Natural killer cell (primary cell): ENCODE measurements around the gene FAM98C. TPM values are rescaled to one million over a fixed set of nuclear protein-coding genes. Genes with fewer than 3 reads are reported as not detected.

Experiments used
- ATAC-seq, 3 donors: fragments of 150-1000 bp in 2 of 3; fragments of 200-7000 bp in 1 of 3; cut with Tn5 transposase; 1 replicate in 1 of 3; 2 replicates in 2 of 3; pipeline ENCODE4 v1.10.0; 2021; ENCODE audit warnings: mild to moderate bottlenecking in 2 of 3, moderate library complexity in 2 of 3
- DNase-seq, 2 donors: peaks; one replicate each; pipeline versions ENCODE4 v3.0.0 to v3.0.0-alpha.2; 2013 to 2021; ENCODE audit warnings: mixed read lengths in 1 of 2
- H3K27ac ChIP-seq: one replicate; pipeline ENCODE4 v1.5.1; 2013; ENCODE audit warnings: mild to moderate bottlenecking, low read length
- H3K27me3 ChIP-seq: one replicate; pipeline ENCODE4 v1.6.1; 2013; ENCODE audit warnings: low read length; ENCODE audit not compliant: control insufficient read depth, insufficient read depth
- H3K36me3 ChIP-seq: one replicate; pipeline ENCODE4 v1.6.1; 2013; ENCODE audit warnings: low read length; ENCODE audit not compliant: control insufficient read depth, insufficient read depth
- H3K4me1 ChIP-seq: one replicate; pipeline ENCODE4 v1.6.1; 2013; ENCODE audit warnings: low read length; ENCODE audit not compliant: control insufficient read depth, insufficient read depth
- H3K4me3 ChIP-seq: one replicate; pipeline ENCODE4 v1.5.1; 2013; ENCODE audit warnings: low read length
- H3K9me3 ChIP-seq: one replicate; pipeline ENCODE4 v1.6.1; 2013; ENCODE audit warnings: low read length; ENCODE audit not compliant: control insufficient read depth, insufficient read depth
- H3K27ac Mint-ChIP-seq, 2 donors: one replicate each; pipeline ENCODE4 v1.8.0; 2022; ENCODE audit warnings: mild to moderate bottlenecking in 2 of 2, mixed read lengths in 2 of 2, moderate library complexity in 1 of 2
- H3K27me3 Mint-ChIP-seq, 2 donors: one replicate each; pipeline ENCODE4 v1.8.0; 2022; ENCODE audit warnings: low read depth in 2 of 2, mixed read lengths in 2 of 2
- H3K36me3 Mint-ChIP-seq: one replicate; pipeline ENCODE4 v1.8.0; 2022; ENCODE audit warnings: mixed read lengths
- H3K4me1 Mint-ChIP-seq, 2 donors: one replicate each; pipeline ENCODE4 v1.8.0; 2022; ENCODE audit warnings: mixed read lengths in 2 of 2
- H3K4me3 Mint-ChIP-seq: one replicate; pipeline ENCODE4 v1.8.0; 2022; ENCODE audit warnings: mild to moderate bottlenecking, moderate library complexity, mixed read lengths
- H3K9me3 Mint-ChIP-seq, 2 donors: one replicate each; pipeline ENCODE4 v1.8.0; 2022; ENCODE audit warnings: mixed read lengths in 2 of 2
- CTCF ChIP-seq: fragments of 200-600 bp; IDR thresholded peaks from one replicate; pipeline ENCODE4 v1.8.0; 2022; ENCODE audit warnings: antibody characterized with exemption
- WGBS: methylation state at CpG from one replicate; pipeline ENCODE4 v1.1.7; 2013; ENCODE audit warnings: missing lambda C conversion rate; ENCODE audit not compliant: insufficient coverage; 5-methylcytosine and 5-hydroxymethylcytosine counted together
- intact Hi-C: fragments of 100-400 bp; cut with micrococcal nuclease; formaldehyde crosslinking; loops from one replicate; pipeline ENCODE4 v1.14.2; 2022
- total RNA-seq, 4 donors: library from RNA; stranded (reverse); fragments of 120-200 nt in 1 of 4; gene quantifications; one replicate each; pipeline versions ENCODE4 v1.2.3 to v1.2.4, GENCODE V29; 2013 to 2022

FAM98C gene
- total RNA-seq, 3 donors from 2014 or later (not counting 1 experiment from before 2014, with no cell fraction given) = 36.9 to 42.1 (median 41.6) TPM

DNA sequence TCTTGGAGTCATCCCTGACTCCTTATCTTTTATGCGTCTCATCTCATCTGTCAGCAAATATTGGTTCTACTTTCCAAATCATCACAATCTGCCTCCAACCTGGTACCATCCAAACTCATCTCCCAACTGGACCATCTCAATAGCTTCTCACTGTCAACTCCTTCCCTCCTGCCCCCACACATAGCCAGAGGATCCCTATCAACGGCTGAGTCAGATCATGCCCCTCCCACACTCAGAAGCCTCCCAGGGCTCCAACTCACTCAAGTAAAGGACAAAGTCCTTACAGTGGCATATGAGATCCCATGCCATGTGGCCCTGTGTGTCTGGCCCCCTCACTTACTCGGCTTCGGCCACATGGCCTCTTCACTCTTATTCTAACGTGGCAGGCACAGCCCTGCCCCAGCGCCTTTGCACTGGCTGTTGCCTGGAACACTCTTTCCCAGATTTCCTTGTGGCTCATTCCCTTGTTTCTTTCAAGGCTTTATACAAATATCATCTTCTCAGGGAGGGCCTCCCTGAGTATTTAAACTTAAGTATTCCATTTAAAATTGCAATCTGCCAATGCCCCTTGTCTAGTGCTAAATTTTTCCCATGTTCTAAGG lies 10.1 kb upstream of the FAM98C start:
- Mint-ChIP-seq H3K27me3 (peaks cover 34 to 41% of the 10 kb centered on the region in 2 donors), H3K4me3 (no peak overlapping the region), H3K27ac (no peak overlapping the region), H3K9me3 (no peaks in the 10 kb centered on the region), H3K36me3 (no peaks in the 10 kb centered on the region), H3K4me1 (peaks cover 13 to 32% of the 10 kb centered on the region in 2 donors)
- no peak overlapping the region for H3K4me3 ChIP-seq
- ATAC-seq (no peak), DNase-seq (no peak)
- peaks cover 20% of the 10 kb centered on the region for H3K27me3 ChIP-seq
- no peak for TF ChIP-seq CTCF
- 82% methylated on average over 6 of the region's 6 CpGs for WGBS
- H3K27ac ChIP-seq = no peak overlapping the region
- H3K4me1 ChIP-seq = peaks cover 25% of the 10 kb centered on the region
- intact Hi-C loops = no loop called here
- H3K9me3 ChIP-seq = no peaks in the 10 kb centered on the region
- no peaks in the 10 kb centered on the region for H3K36me3 ChIP-seq

- Mint-ChIP-seq H3K27ac (no peak overlapping the region), H3K27me3 (peaks cover 34 to 41% of the 10 kb centered on the region in 2 donors), H3K4me1 (peaks cover 7 to 26% of the 10 kb centered on the region in 2 donors), H3K36me3 (no peaks in the 10 kb centered on the region), H3K4me3 (no peak overlapping the region), H3K9me3 (no peaks in the 10 kb centered on the region)
- WGBS = 7% methylated on average over 30 of the region's 30 CpGs
- Histone ChIP-seq H3K36me3 (no peaks in the 10 kb centered on the region), H3K4me3 (no peak overlapping the region), H3K27ac (no peak overlapping the region), H3K4me1 (peaks cover 11% of the 10 kb centered on the region), H3K9me3 (no peaks in the 10 kb centered on the region), H3K27me3 (peaks cover 20% of the 10 kb centered on the region)
- ATAC-seq = peak; percentile 48 to 81 (median 69)
- intact Hi-C loops = no loop called here
- DNase-seq = peak in 1 of 2 donors; percentile 77
- TF ChIP-seq CTCF = no peak
Measured at GRCh38 chr19:38394488-38394887, 8.4 kb upstream of the FAM98C start.

- Mint-ChIP-seq H3K27me3 (peaks cover 44 to 48% of the 10 kb centered on the region in 2 donors), H3K9me3 (no peaks in the 10 kb centered on the region), H3K4me3 (peak overlapping the region; percentile 59), H3K4me1 (peaks cover 7 to 21% of the 10 kb centered on the region in 2 donors), H3K27ac (no peak overlapping the region), H3K36me3 (no peaks in the 10 kb centered on the region)
- Histone ChIP-seq H3K9me3 (no peaks in the 10 kb centered on the region), H3K36me3 (no peaks in the 10 kb centered on the region), H3K27me3 (peaks cover 20% of the 10 kb centered on the region), H3K4me3 (no peak overlapping the region), H3K27ac (no peak overlapping the region), H3K4me1 (peaks cover 11% of the 10 kb centered on the region)
- intact Hi-C loops = no loop called here
- peak in 1 of 2 donors; percentile 73 for DNase-seq
- no peak for TF ChIP-seq CTCF
- peak; percentile 64 to 76 (median 65) for ATAC-seq
- 7% methylated on average over 86 of the region's 86 CpGs for WGBS
Measured at GRCh38 chr19:38395381-38396114, 7.3 kb upstream of the FAM98C start.
